ENCODE measurements around the gene UBASH3A. TPM values are rescaled to one million over a fixed set of nuclear protein-coding genes. Genes with fewer than 3 reads are reported as not detected.

UBASH3A gene
- total RNA-seq, 4 donors from 2014 or later: 0.40 TPM; not detected in 3

DNA sequence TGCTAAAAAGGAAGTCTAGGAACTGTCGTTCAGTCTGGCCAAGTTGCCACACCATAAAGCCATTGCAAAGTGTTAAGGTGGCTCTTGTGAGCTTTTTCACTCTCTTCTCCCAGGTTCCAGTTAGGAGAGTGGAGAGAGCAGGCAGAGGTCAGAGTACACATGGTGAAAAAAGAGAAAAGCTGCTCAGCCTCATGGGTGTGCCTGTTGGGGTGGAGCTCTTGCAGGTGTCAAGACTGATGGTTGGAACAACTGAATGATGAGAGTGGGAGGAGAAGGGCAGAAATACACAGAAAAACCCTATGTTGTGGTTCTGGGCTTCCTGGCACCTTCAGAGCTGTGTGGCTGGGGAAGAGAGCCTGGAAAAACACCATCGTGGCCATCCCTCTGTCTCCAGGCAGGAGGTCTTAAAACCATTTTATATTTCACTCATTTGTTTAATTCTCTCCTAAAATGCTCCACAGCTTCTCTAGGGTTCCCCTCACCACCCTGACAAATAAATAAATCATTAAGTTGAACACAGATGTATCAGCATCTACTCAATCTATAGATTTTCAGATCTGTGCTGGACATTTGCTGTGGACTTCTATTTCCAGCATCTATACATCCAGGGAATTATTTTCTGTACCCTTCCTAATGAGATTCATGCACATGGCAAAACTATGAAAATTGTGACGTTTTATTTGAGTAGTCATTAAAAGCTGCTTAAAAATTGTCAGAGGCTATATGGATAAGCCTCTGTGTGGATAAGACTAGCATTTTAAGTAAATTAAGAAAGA lies 17.5 kb downstream of the UBASH3A start:
- Histone ChIP-seq H3K4me3 (no peak overlapping the region), H3K27me3 (peaks cover 81% of the 10 kb centered on the region), H3K9me3 (peaks cover 0 to 24% (median 0%) of the 10 kb centered on the region in 3 donors), H3K4me1 (no peaks in the 10 kb centered on the region), H3K36me3 (no peaks in the 10 kb centered on the region), H3K27ac (no peak overlapping the region)
- ATAC-seq: no peak
- WGBS, 2 donors (ENCODE audit: low coverage in 1 of 2): 48 to 72% methylated on average over 3 of the region's 3 CpGs
- TF ChIP-seq POLR2AphosphoS5 (IDR thresholded peaks at IDR 0.05) (no peak), EP300 (IDR thresholded peaks at IDR 0.05) (no peak), POLR2A (IDR thresholded peaks at IDR 0.05) (no peak)
- TF ChIP-seq, protein P1, sequence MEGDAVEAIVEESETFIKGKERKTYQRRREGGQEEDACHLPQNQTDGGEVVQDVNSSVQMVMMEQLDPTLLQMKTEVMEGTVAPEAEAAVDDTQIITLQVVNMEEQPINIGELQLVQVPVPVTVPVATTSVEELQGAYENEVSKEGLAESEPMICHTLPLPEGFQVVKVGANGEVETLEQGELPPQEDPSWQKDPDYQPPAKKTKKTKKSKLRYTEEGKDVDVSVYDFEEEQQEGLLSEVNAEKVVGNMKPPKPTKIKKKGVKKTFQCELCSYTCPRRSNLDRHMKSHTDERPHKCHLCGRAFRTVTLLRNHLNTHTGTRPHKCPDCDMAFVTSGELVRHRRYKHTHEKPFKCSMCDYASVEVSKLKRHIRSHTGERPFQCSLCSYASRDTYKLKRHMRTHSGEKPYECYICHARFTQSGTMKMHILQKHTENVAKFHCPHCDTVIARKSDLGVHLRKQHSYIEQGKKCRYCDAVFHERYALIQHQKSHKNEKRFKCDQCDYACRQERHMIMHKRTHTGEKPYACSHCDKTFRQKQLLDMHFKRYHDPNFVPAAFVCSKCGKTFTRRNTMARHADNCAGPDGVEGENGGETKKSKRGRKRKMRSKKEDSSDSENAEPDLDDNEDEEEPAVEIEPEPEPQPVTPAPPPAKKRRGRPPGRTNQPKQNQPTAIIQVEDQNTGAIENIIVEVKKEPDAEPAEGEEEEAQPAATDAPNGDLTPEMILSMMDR (IDR thresholded peaks at IDR 0.05): no peak

DNA sequence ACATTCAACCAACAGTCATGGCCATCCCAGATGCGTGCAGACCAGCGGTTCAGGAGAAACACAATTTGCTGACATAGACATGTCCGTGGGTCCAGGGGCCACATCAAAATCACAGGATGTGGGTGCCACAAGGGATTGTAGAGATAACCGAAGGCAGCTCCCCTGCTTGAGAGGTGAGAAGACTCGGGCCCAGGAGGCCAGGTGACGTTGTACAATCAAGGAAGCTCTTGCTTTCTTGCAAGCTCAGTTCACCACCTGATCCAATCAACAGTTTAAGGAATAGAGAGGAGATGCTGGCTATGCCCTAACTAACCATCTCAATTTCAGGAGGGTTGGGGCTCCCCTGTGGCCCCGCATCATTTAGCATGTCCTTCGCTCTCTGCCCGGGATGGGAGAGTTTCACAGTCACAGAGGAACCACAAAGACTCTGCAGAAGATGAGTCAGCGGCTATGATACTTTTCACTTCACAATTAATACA lies 19.5 kb downstream of the UBASH3A start:
- 46 to 69% methylated on average over 2 to 7 of the region's 10 CpGs for WGBS, 2 donors (ENCODE audit: low coverage in 1 of 2)
- TF ChIP-seq EP300 (IDR thresholded peaks at IDR 0.05): no peak
- no peak for TF ChIP-seq POLR2AphosphoS5 (IDR thresholded peaks at IDR 0.05)
- TF ChIP-seq POLR2A (IDR thresholded peaks at IDR 0.05): no peak
- TF ChIP-seq, protein P1 (IDR thresholded peaks at IDR 0.05): no peak
- H3K36me3 ChIP-seq: no peaks in the 10 kb centered on the region
- no peak for ATAC-seq
- H3K4me1 ChIP-seq: no peaks in the 10 kb centered on the region
- H3K27me3 ChIP-seq: peaks cover 94% of the 10 kb centered on the region
- H3K9me3 ChIP-seq: peaks cover 0 to 24% (median 0%) of the 10 kb centered on the region in 3 donors
- no peak overlapping the region for H3K4me3 ChIP-seq
- H3K27ac ChIP-seq: no peak overlapping the region

DNA sequence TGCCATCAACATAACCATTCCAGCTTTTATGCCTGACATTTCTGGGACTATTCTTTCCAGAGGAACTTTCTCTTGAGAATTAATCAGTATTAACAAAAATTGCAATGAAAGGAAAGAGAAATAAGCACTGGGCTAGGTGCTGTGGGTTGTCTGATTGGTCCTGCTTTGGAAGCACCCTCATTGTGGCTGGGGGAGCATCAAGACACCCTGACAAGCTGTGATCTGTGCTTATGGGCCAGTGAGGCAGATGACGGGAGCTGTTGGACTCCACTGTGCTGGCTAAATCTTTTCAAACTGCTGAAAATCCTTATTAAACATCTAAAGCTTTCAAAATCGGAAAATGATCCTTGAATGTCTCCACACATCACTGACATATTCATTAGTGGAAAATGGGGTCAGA lies 20.0 kb downstream of the UBASH3A start:
- 59% methylated on average over 2 of the region's 2 CpGs for WGBS, 2 donors (ENCODE audit: low coverage in 1 of 2)
- peaks cover 94% of the 10 kb centered on the region for H3K27me3 ChIP-seq
- peaks cover 0 to 24% (median 0%) of the 10 kb centered on the region in 3 donors for H3K9me3 ChIP-seq
- H3K36me3 ChIP-seq: no peaks in the 10 kb centered on the region
- no peak overlapping the region for H3K4me3 ChIP-seq
- no peak for TF ChIP-seq EP300 (IDR thresholded peaks at IDR 0.05)
- no peak for TF ChIP-seq POLR2AphosphoS5 (IDR thresholded peaks at IDR 0.05)
- no peak for TF ChIP-seq POLR2A (IDR thresholded peaks at IDR 0.05)
- TF ChIP-seq, protein P1 (IDR thresholded peaks at IDR 0.05): no peak
- ATAC-seq: no peak
- no peaks in the 10 kb centered on the region for H3K4me1 ChIP-seq
- no peak overlapping the region for H3K27ac ChIP-seq

DNA sequence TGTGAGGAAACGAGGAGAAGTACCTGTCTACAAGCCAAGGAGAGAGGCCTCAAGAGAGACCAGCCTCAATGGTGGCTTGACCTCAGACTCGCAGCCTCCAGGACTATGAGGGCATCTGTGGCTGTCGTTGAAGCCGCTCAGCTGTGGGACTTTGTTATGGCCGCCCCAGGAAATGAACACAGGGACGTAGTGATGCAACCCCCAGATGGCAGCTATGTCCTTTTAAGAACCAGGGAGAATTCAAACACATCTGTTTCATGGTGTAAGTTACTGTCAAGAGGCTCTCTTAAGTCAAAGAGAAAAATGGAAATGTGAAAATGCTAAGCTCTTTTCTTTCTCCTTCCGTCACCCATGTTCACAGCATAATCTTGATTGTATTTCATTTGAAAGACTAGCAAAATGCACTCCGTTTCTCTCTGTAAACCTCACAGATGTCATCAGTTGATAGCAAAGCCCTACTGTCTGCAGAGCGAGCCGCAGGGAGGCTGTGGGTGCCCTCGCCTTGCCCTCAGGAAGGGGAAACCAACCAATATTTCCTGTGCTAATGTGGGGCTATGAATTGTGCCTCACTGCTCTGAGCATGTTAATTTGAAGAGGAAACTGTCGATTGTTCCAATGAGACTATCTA lies 21.3 kb downstream of the UBASH3A start:
- H3K9me3 ChIP-seq: peaks cover 0 to 22% (median 0%) of the 10 kb centered on the region in 3 donors
- 40 to 51% methylated on average over 3 to 12 of the region's 12 CpGs for WGBS, 2 donors (ENCODE audit: low coverage in 1 of 2)
- TF ChIP-seq, protein P1 (IDR thresholded peaks at IDR 0.05): no peak
- no peak for TF ChIP-seq EP300 (IDR thresholded peaks at IDR 0.05)
- no peak for TF ChIP-seq POLR2AphosphoS5 (IDR thresholded peaks at IDR 0.05)
- no peak for TF ChIP-seq POLR2A (IDR thresholded peaks at IDR 0.05)
- H3K27me3 ChIP-seq: peaks cover 90% of the 10 kb centered on the region
- H3K4me3 ChIP-seq: no peak overlapping the region
- no peak overlapping the region for H3K27ac ChIP-seq
- no peak for ATAC-seq
- no peaks in the 10 kb centered on the region for H3K36me3 ChIP-seq
- no peaks in the 10 kb centered on the region for H3K4me1 ChIP-seq
